Astrocyte (in vitro differentiated cells and primary cell): ENCODE data around the gene COL4A6. TPM values are rescaled to one million over a fixed set of nuclear protein-coding genes. Genes with fewer than 3 reads are reported as not detected.

ENCODE experiments used
- DNase-seq: peaks from one replicate; pipeline ENCODE4 v3.0.0-alpha.2; 2010; ENCODE audit warnings: low read depth
- FAIRE-seq: peaks from 2 replicates; lab custom pipeline; 2011; peaks lifted over from hg19 to GRCh38; lab: Jason Lieb, UNC
- H2AFZ ChIP-seq: 2 replicates; pipeline ENCODE4 v1.6.0; 2012; ENCODE audit warnings: low read depth, low read length, inconsistent platforms
- H3K27ac ChIP-seq: 2 replicates; pipeline ENCODE4 v1.5.1; 2011; ENCODE audit warnings: low read depth, low read length, inconsistent platforms
- H3K27me3 ChIP-seq: 2 replicates; pipeline ENCODE4 v1.6.0; 2011; ENCODE audit warnings: low read length, inconsistent platforms; ENCODE audit not compliant: insufficient read depth
- H3K36me3 ChIP-seq: 2 replicates; pipeline ENCODE4 v1.5.1; 2011; ENCODE audit warnings: low read length, inconsistent platforms; ENCODE audit not compliant: insufficient read depth
- H3K4me1 ChIP-seq: 2 replicates; pipeline ENCODE4 v1.5.1; 2011; ENCODE audit warnings: low read length, inconsistent platforms; ENCODE audit not compliant: insufficient read depth
- H3K4me2 ChIP-seq: 2 replicates; pipeline ENCODE4 v1.6.0; 2012; ENCODE audit warnings: low read length, inconsistent platforms
- H3K4me3 ChIP-seq: 2 replicates; pipeline ENCODE4 v1.5.1; 2011; ENCODE audit warnings: low read depth, mild to moderate bottlenecking, low read length, inconsistent platforms; ENCODE audit not compliant: insufficient read depth
- H3K79me2 ChIP-seq: 2 replicates; pipeline ENCODE4 v1.6.0; 2012; ENCODE audit warnings: mild to moderate bottlenecking, low read length, inconsistent platforms; ENCODE audit not compliant: insufficient read depth
- H3K9ac ChIP-seq: 2 replicates; pipeline ENCODE4 v1.6.0; 2012; ENCODE audit warnings: mild to moderate bottlenecking, low read length, inconsistent platforms
- H3K9me3 ChIP-seq: 2 replicates; pipeline ENCODE4 v1.5.1; 2012; ENCODE audit warnings: low read depth, mild to moderate bottlenecking, low read length, inconsistent platforms; ENCODE audit not compliant: insufficient read depth
- H4K20me1 ChIP-seq: 2 replicates; pipeline ENCODE4 v1.6.0; 2012; ENCODE audit warnings: low read length, inconsistent platforms; ENCODE audit not compliant: insufficient read depth
- H3K27ac Mint-ChIP-seq: one replicate; pipeline ENCODE4 v1.8.0; 2021; ENCODE audit warnings: mild to moderate bottlenecking, mixed read lengths; ENCODE audit not compliant: unreplicated experiment
- H3K27me3 Mint-ChIP-seq: one replicate; pipeline ENCODE4 v1.8.0; 2021; ENCODE audit warnings: low read depth, mixed read lengths; ENCODE audit not compliant: unreplicated experiment
- H3K36me3 Mint-ChIP-seq: one replicate; pipeline ENCODE4 v1.8.0; 2021; ENCODE audit warnings: low read depth, mixed read lengths; ENCODE audit not compliant: unreplicated experiment
- H3K4me1 Mint-ChIP-seq: one replicate; pipeline ENCODE4 v1.8.0; 2021; ENCODE audit warnings: low read depth, mixed read lengths; ENCODE audit not compliant: unreplicated experiment
- H3K4me3 Mint-ChIP-seq: one replicate; pipeline ENCODE4 v1.8.0; 2021; ENCODE audit warnings: mild to moderate bottlenecking, moderate library complexity, mixed read lengths; ENCODE audit not compliant: unreplicated experiment
- H3K9me3 Mint-ChIP-seq: one replicate; pipeline ENCODE4 v1.8.0; 2021; ENCODE audit warnings: mild to moderate bottlenecking, mixed read lengths; ENCODE audit not compliant: unreplicated experiment
- EZH2 ChIP-seq: IDR thresholded peaks from 2 replicates; pipeline ENCODE4 v1.6.1; 2012; ENCODE audit warnings: mild to moderate bottlenecking, low read length, inconsistent platforms; ENCODE audit not compliant: insufficient read depth
- total RNA-seq: library from RNA; stranded (reverse); gene quantifications from 2 replicates; pipeline ENCODE4 v1.2.1, GENCODE V29; 2021
- TF ChIP-seq, protein P1 (sequence below): IDR thresholded peaks from 2 replicates; pipeline ENCODE4 v1.5.1; 2011; ENCODE audit warnings: low read depth, mild to moderate bottlenecking, inconsistent platforms, low read length, moderate library complexity; ENCODE audit not compliant: insufficient read depth

Gene COL4A6
- total RNA-seq, 1 donor from 2014 or later = 8.1 TPM

DNA sequence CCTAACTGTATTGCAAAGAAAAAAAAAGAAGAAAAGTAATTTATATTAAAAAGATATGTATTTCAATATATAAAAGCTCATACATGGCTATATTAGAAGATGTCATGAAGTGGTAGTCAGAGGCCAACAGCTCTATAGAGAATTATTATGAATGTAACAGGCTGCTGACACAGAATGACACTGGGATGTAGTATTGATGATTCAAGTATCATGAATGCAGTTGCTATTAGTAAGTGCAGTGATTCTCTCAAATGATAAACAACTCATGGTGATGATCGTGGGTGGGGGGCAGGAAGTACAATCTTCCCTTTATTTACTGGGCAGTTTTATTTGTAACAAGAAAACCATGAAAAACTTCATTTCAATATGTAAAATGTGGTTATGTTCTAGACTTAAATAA lies 124.6 kb downstream of the COL4A6 start:
- no peak overlapping the region for H3K4me2 ChIP-seq
- FAIRE-seq (peak; percentile 39), DNase-seq (peak; percentile 32)
- H3K27ac ChIP-seq = no peak overlapping the region
- no peaks in the 10 kb centered on the region for H3K36me3 ChIP-seq
- no peaks in the 10 kb centered on the region for H4K20me1 ChIP-seq
- no peaks in the 10 kb centered on the region for H3K9me3 ChIP-seq
- peaks cover 5% of the 10 kb centered on the region for H3K9me3 Mint-ChIP-seq
- no peak overlapping the region for H3K4me3 Mint-ChIP-seq
- TF ChIP-seq, protein P1, sequence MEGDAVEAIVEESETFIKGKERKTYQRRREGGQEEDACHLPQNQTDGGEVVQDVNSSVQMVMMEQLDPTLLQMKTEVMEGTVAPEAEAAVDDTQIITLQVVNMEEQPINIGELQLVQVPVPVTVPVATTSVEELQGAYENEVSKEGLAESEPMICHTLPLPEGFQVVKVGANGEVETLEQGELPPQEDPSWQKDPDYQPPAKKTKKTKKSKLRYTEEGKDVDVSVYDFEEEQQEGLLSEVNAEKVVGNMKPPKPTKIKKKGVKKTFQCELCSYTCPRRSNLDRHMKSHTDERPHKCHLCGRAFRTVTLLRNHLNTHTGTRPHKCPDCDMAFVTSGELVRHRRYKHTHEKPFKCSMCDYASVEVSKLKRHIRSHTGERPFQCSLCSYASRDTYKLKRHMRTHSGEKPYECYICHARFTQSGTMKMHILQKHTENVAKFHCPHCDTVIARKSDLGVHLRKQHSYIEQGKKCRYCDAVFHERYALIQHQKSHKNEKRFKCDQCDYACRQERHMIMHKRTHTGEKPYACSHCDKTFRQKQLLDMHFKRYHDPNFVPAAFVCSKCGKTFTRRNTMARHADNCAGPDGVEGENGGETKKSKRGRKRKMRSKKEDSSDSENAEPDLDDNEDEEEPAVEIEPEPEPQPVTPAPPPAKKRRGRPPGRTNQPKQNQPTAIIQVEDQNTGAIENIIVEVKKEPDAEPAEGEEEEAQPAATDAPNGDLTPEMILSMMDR = no peak
- no peak for TF ChIP-seq EZH2
- H3K27me3 Mint-ChIP-seq = no peaks in the 10 kb centered on the region
- H3K4me1 Mint-ChIP-seq = peaks cover 11% of the 10 kb centered on the region
- H3K4me3 ChIP-seq = no peak overlapping the region
- no peaks in the 10 kb centered on the region for H3K36me3 Mint-ChIP-seq
- no peaks in the 10 kb centered on the region for H3K27me3 ChIP-seq
- H2AFZ ChIP-seq = no peak overlapping the region
- H3K79me2 ChIP-seq = no peaks in the 10 kb centered on the region
- no peak overlapping the region for H3K27ac Mint-ChIP-seq
- peaks cover 15% of the 10 kb centered on the region for H3K4me1 ChIP-seq
- no peak overlapping the region for H3K9ac ChIP-seq

DNA sequence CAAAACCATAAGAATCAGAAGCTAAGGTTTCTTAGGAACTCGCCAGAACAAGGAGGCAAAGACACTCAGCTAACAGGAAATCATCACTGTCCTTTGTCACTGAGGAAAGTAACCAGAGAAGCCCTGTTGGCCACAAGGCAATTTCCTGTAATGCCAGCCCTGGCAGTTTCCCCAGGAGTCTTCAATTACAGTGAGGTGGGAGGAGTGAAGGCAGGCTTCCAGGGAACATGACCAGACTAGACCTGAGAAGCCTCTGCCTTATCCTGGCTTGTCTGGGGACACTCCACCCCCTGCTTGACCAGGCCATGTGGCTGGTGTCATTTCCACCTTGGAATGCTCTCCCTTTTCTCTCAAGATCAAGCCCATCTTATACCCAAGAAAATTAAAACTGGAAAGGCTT lies 125.3 kb downstream of the COL4A6 start:
- peak overlapping the region; percentile 62 for H3K27ac ChIP-seq
- TF ChIP-seq EZH2 = no peak
- TF ChIP-seq, protein P1 = no peak
- H3K4me1 ChIP-seq = peaks cover 22% of the 10 kb centered on the region
- Mint-ChIP-seq H3K4me1 (peaks cover 11% of the 10 kb centered on the region), H3K9me3 (peaks cover 5% of the 10 kb centered on the region), H3K27ac (peak overlapping the region; percentile 77), H3K4me3 (no peak overlapping the region), H3K27me3 (no peaks in the 10 kb centered on the region), H3K36me3 (no peaks in the 10 kb centered on the region)
- DNase-seq (peak; percentile 61), FAIRE-seq (no peak)
- peak overlapping the region; percentile 19 for H3K4me2 ChIP-seq
- no peaks in the 10 kb centered on the region for H3K27me3 ChIP-seq
- no peaks in the 10 kb centered on the region for H3K79me2 ChIP-seq
- H3K9me3 ChIP-seq = no peaks in the 10 kb centered on the region
- no peaks in the 10 kb centered on the region for H4K20me1 ChIP-seq
- H3K36me3 ChIP-seq = no peaks in the 10 kb centered on the region
- H2AFZ ChIP-seq = peak overlapping the region; percentile 18
- H3K9ac ChIP-seq = no peak overlapping the region
- no peak overlapping the region for H3K4me3 ChIP-seq

DNA sequence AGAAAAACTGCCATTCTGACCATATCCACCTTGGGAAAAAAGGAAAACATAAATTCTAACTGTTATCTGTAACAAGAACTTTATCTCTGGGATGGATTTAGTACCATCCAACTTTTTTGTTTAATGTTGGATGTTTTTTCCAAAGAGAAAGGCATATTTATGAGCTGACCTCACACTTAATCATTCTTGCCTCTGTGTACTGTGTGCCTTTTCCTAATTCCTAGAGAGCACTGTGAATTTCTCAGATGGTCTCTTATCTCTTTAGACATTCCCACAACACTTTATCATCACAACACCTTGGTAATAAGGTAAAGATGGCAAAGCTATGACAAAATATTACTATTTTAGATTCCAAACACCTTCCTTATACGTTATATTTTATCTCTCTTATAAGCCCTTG lies 126.2 kb downstream of the COL4A6 start:
- H3K36me3 ChIP-seq = no peaks in the 10 kb centered on the region

More for the DNA sequence above, 126.2 kb downstream of the COL4A6 start:
- Mint-ChIP-seq H3K9me3 (peaks cover 2% of the 10 kb centered on the region), H3K4me1 (peaks cover 11% of the 10 kb centered on the region), H3K4me3 (no peak overlapping the region), H3K27me3 (no peaks in the 10 kb centered on the region), H3K36me3 (no peaks in the 10 kb centered on the region), H3K27ac (no peak overlapping the region)
- Histone ChIP-seq H4K20me1 (no peaks in the 10 kb centered on the region), H3K79me2 (no peaks in the 10 kb centered on the region), H2AFZ (no peak overlapping the region), H3K4me1 (peaks cover 26% of the 10 kb centered on the region), H3K27ac (peak overlapping the region; percentile 62), H3K27me3 (no peaks in the 10 kb centered on the region), H3K4me3 (no peak overlapping the region), H3K9ac (peak overlapping the region; percentile 41), H3K9me3 (no peaks in the 10 kb centered on the region), H3K4me2 (no peak overlapping the region)
- no peak for TF ChIP-seq EZH2
- TF ChIP-seq, protein P1 = no peak
- peak; percentile 42 for DNase-seq
- FAIRE-seq = no peak
